SH-SY5Y (cell line): Measurements from ENCODE around the gene KRTAP5-1.

Experiments used
- GATA2 ChIP-seq: IDR thresholded peaks from 2 replicates; pipeline ENCODE4 v1.6.1; 2011; ENCODE audit warnings: mild to moderate bottlenecking, low read depth, low read length
- GATA3 ChIP-seq: IDR thresholded peaks from 2 replicates; pipeline ENCODE4 v1.6.1; 2011; ENCODE audit warnings: low read depth, mild to moderate bottlenecking, low read length, moderate library complexity

DNA sequence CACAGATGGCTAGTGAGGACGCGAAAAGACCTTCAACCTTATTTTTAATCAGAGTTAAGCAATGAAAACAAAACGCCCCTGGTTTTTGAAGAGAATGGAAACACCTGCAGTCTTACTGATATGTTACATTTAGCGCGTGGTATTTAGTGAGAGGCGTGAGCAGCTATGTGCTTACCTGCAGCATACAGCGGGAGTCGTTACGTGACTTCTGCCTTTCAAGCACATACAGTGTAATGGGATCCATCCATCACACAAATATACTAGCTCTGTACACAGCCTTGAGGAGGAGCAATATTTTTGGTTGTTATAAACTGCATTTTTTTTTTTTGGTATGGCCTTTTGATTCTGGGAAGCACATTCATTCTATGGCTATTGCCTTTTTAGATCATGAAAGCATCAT, 7.5 kb upstream of the KRTAP5-1 start:
- no peak for TF ChIP-seq GATA2
- no peak for TF ChIP-seq GATA3
